ENCODE data around the gene FBXL13.

The FBXL13 gene

GRCh38 chr7:102988631-102989560, 85.7 kb downstream of the FBXL13 start:
- no peak for TF ChIP-seq CTCF (conservative IDR thresholded peaks at IDR 0.05; ENCODE audit: low read depth, low read length)
- H3K4me3 ChIP-seq (ENCODE audit: low read length) = no peak overlapping the region
- DNase-seq (ENCODE audit: low read depth) = no peak

GRCh38 chr7:102988088-102988487, 86.5 kb downstream of the FBXL13 start:
- TF ChIP-seq CTCF (conservative IDR thresholded peaks at IDR 0.05; ENCODE audit: low read depth, low read length) = no peak
- no peak overlapping the region for H3K4me3 ChIP-seq (ENCODE audit: low read length)
- no peak for DNase-seq (ENCODE audit: low read depth)

- no peak for DNase-seq (ENCODE audit: low read depth)
- no peak overlapping the region for H3K4me3 ChIP-seq (ENCODE audit: low read length)
- no peak for TF ChIP-seq CTCF (conservative IDR thresholded peaks at IDR 0.05; ENCODE audit: low read depth, low read length)
These were observed 89.3 kb downstream of the FBXL13 start for GRCh38 chr7:102985176-102985783.

- TF ChIP-seq CTCF (conservative IDR thresholded peaks at IDR 0.05; ENCODE audit: low read depth, low read length) = no peak
- DNase-seq (ENCODE audit: low read depth) = no peak
- H3K4me3 ChIP-seq (ENCODE audit: low read length) = no peak overlapping the region
These were observed 91.0 kb downstream of the FBXL13 start for GRCh38 chr7:102983602-102984001.

- DNase-seq (ENCODE audit: low read depth) = no peak
- H3K4me3 ChIP-seq (ENCODE audit: low read length) = no peak overlapping the region
- TF ChIP-seq CTCF (conservative IDR thresholded peaks at IDR 0.05; ENCODE audit: low read depth, low read length) = no peak
These were observed 92.4 kb downstream of the FBXL13 start for GRCh38 chr7:102982235-102982634.

GRCh38 chr7:102981451-102981850, 93.1 kb downstream of the FBXL13 start:
- peak; percentile 54 for DNase-seq (ENCODE audit: low read depth)
- TF ChIP-seq CTCF (conservative IDR thresholded peaks at IDR 0.05; ENCODE audit: low read depth, low read length) = no peak
- no peak overlapping the region for H3K4me3 ChIP-seq (ENCODE audit: low read length)

GRCh38 chr7:102979670-102980069, 94.9 kb downstream of the FBXL13 start:
- H3K4me3 ChIP-seq (ENCODE audit: low read length) = no peak overlapping the region
- DNase-seq (ENCODE audit: low read depth) = no peak

More at GRCh38 chr7:102979670-102980069, 94.9 kb downstream of the FBXL13 start:
- no peak for TF ChIP-seq CTCF (conservative IDR thresholded peaks at IDR 0.05; ENCODE audit: low read depth, low read length)

All from retinal pigment epithelial cell (primary cell).